H9 (cell line): ENCODE results near the gene IGDCC3. TPM values are rescaled to one million over a fixed set of nuclear protein-coding genes. Genes with fewer than 3 reads are reported as not detected.

Experiments used
- DNase-seq: peaks from one replicate; pipeline ENCODE4 v3.0.0-alpha.2; 2017
- H2AFZ ChIP-seq: one replicate; pipeline ENCODE4 v1.6.1; 2013; ENCODE audit warnings: mild to moderate bottlenecking, low read length, control low read depth, moderate library complexity
- H2AK5ac ChIP-seq: 2 replicates; pipeline ENCODE4 v1.6.1; 2013; ENCODE audit warnings: low read length, control low read depth, mixed read lengths; ENCODE audit not compliant: insufficient read length
- H2BK120ac ChIP-seq: one replicate; pipeline ENCODE4 v1.6.1; 2013; ENCODE audit warnings: low read depth, mild to moderate bottlenecking, low read length, control low read depth, inconsistent platforms; ENCODE audit not compliant: poor library complexity, severe bottlenecking
- H2BK12ac ChIP-seq: 2 replicates; pipeline ENCODE4 v1.6.1; 2013; ENCODE audit warnings: low read length, control low read depth, mixed read lengths, low read depth; ENCODE audit not compliant: insufficient read length
- H2BK15ac ChIP-seq: 2 replicates; pipeline ENCODE4 v1.6.1; 2013; ENCODE audit warnings: low read depth, low read length, control low read depth
- H2BK20ac ChIP-seq: one replicate; pipeline ENCODE4 v1.6.1; 2013; ENCODE audit warnings: low read depth, mild to moderate bottlenecking, low read length, control low read depth, inconsistent platforms; ENCODE audit not compliant: poor library complexity, severe bottlenecking
- H2BK5ac ChIP-seq: 2 replicates; pipeline ENCODE4 v1.6.1; 2013; ENCODE audit warnings: low read length, control low read depth, mixed read lengths; ENCODE audit not compliant: insufficient read length
- H3K14ac ChIP-seq: 2 replicates; pipeline ENCODE4 v1.6.1; 2013; ENCODE audit warnings: low read length, control low read depth; ENCODE audit not compliant: insufficient read depth
- H3K18ac ChIP-seq: 2 replicates; pipeline ENCODE4 v1.6.1; 2013; ENCODE audit warnings: low read depth, mild to moderate bottlenecking, mixed read lengths, low read length, control low read depth; ENCODE audit not compliant: insufficient read length
- H3K23ac ChIP-seq: 2 replicates; pipeline ENCODE4 v1.6.1; 2013; ENCODE audit warnings: low read length, control low read depth, mixed read lengths, low read depth; ENCODE audit not compliant: insufficient read length
- H3K23me2 ChIP-seq: 2 replicates; pipeline ENCODE4 v1.6.1; 2013; ENCODE audit warnings: low read depth, mild to moderate bottlenecking, mixed read lengths, low read length, control low read depth; ENCODE audit not compliant: insufficient read length, poor library complexity, severe bottlenecking
- H3K27ac ChIP-seq: 2 replicates; pipeline ENCODE4 v1.5.1; 2013; ENCODE audit warnings: low read length, control low read depth, mixed read lengths, low read depth; ENCODE audit not compliant: insufficient read length
- H3K27me3 ChIP-seq: 2 replicates; pipeline ENCODE4 v1.6.1; 2013; ENCODE audit warnings: low read length, control low read depth, inconsistent platforms; ENCODE audit not compliant: insufficient read depth
- H3K4ac ChIP-seq: 2 replicates; pipeline ENCODE4 v1.6.1; 2013; ENCODE audit warnings: low read depth, mild to moderate bottlenecking, control low read depth, inconsistent platforms, low read length, moderate library complexity
- H3K4me1 ChIP-seq: 2 replicates; pipeline ENCODE4 v1.6.1; 2013; ENCODE audit warnings: low read length, control low read depth, inconsistent platforms; ENCODE audit not compliant: insufficient read depth
- H3K4me2 ChIP-seq: 2 replicates; pipeline ENCODE4 v1.6.1; 2013; ENCODE audit warnings: low read length, control low read depth, mixed read lengths; ENCODE audit not compliant: insufficient read length, insufficient read depth
- H3K56ac ChIP-seq: 2 replicates; pipeline ENCODE4 v1.6.1; 2013; ENCODE audit warnings: low read depth, mild to moderate bottlenecking, mixed read lengths, low read length, control low read depth; ENCODE audit not compliant: insufficient read length
- H3K79me1 ChIP-seq: 2 replicates; pipeline ENCODE4 v1.6.1; 2013; ENCODE audit warnings: low read depth, mild to moderate bottlenecking, moderate library complexity, low read length, control low read depth, inconsistent platforms; ENCODE audit not compliant: insufficient read depth, poor library complexity, severe bottlenecking
- H3K79me2 ChIP-seq: 2 replicates; pipeline ENCODE4 v1.6.1; 2013; ENCODE audit warnings: low read length, control low read depth, inconsistent platforms; ENCODE audit not compliant: insufficient read depth
- H3K9ac ChIP-seq: 2 replicates; pipeline ENCODE4 v1.6.1; 2013; ENCODE audit warnings: low read length, control low read depth, mixed read lengths; ENCODE audit not compliant: insufficient read length; ENCODE audit errors: extremely low read depth
- H3K9me3 ChIP-seq: one replicate; pipeline ENCODE4 v1.6.1; 2013; ENCODE audit warnings: low read depth, low read length, inconsistent platforms; ENCODE audit not compliant: control insufficient read depth
- H3T11ph ChIP-seq: one replicate; pipeline ENCODE4 v1.6.1; 2013; ENCODE audit warnings: mild to moderate bottlenecking, low read length, control low read depth, inconsistent platforms
- H4K20me1 ChIP-seq: one replicate; pipeline ENCODE4 v1.6.1; 2013; ENCODE audit not compliant: control insufficient read depth, insufficient read length, insufficient read depth
- H4K5ac ChIP-seq: 2 replicates; pipeline ENCODE4 v1.6.1; 2013; ENCODE audit warnings: low read depth, mild to moderate bottlenecking, mixed read lengths, low read length, control low read depth; ENCODE audit not compliant: insufficient read length
- H4K8ac ChIP-seq: replicated peaks from 2 replicates; pipeline ENCODE4 v1.6.1; 2013; ENCODE audit warnings: low read length, control low read depth, mixed read lengths, low read depth; ENCODE audit not compliant: insufficient read length
- H4K91ac ChIP-seq: 2 replicates; pipeline ENCODE4 v1.6.1; 2013; ENCODE audit warnings: low read depth, mild to moderate bottlenecking, moderate library complexity, mixed read lengths, low read length, control low read depth; ENCODE audit not compliant: insufficient read length
- H3K27ac Mint-ChIP-seq, 3 experiments: 2 replicates in 2 of 3; 3 replicates in 1 of 3; pipeline ENCODE4 v1.8.0; 2020 to 2021; ENCODE audit warnings: mixed read lengths in 3 of 3, mild to moderate bottlenecking in 1 of 3, moderate library complexity in 1 of 3
- H3K27me3 Mint-ChIP-seq: 2 replicates; pipeline ENCODE4 v1.8.0; 2021; ENCODE audit warnings: low read depth, mild to moderate bottlenecking, moderate library complexity, mixed read lengths
- H3K36me3 Mint-ChIP-seq, 3 experiments: 2 replicates in 2 of 3; 3 replicates in 1 of 3; pipeline ENCODE4 v1.8.0; 2020 to 2021; ENCODE audit warnings: low read depth in 3 of 3, mixed read lengths in 3 of 3; ENCODE audit not compliant: insufficient read depth in 1 of 3
- H3K4me1 Mint-ChIP-seq, 2 experiments: 2 replicates each; pipeline ENCODE4 v1.8.0; 2020; ENCODE audit warnings: mixed read lengths in 2 of 2
- H3K4me3 Mint-ChIP-seq, 2 experiments: 2 replicates in 1 of 2; 3 replicates in 1 of 2; pipeline ENCODE4 v1.8.0; 2020 to 2021; ENCODE audit warnings: mild to moderate bottlenecking in 2 of 2, mixed read lengths in 2 of 2, moderate library complexity in 1 of 2
- H3K9me3 Mint-ChIP-seq, 2 experiments: 2 replicates in 1 of 2; 3 replicates in 1 of 2; pipeline ENCODE4 v1.8.0; 2020; ENCODE audit warnings: mild to moderate bottlenecking in 2 of 2, mixed read lengths in 2 of 2, moderate library complexity in 1 of 2
- CTCF ChIP-seq: fragments of 200-600 bp; sonication (generic); conservative IDR thresholded peaks from 3 replicates; pipeline ENCODE4 v1.8.0; 2021; ENCODE audit warnings: antibody characterized with exemption, mild to moderate bottlenecking
- WGBS: extraction: QIAGEN DNeasy Blood & Tissue Kit; methylation state at CpG from one replicate; pipeline ENCODE4 v1.1.7; 2013; ENCODE audit warnings: missing lambda C conversion rate, low lambda C conversion rate, mixed read lengths; ENCODE audit not compliant: insufficient read length; ENCODE audit errors: extremely low coverage; 5-methylcytosine and 5-hydroxymethylcytosine counted together
- total RNA-seq: library from RNA; stranded (reverse); gene quantifications from 2 replicates; pipeline ENCODE4 v1.2.1, GENCODE V29; 2021

IGDCC3 gene
- total RNA-seq, 1 experiment from 2014 or later = 18.9 TPM

DNA sequence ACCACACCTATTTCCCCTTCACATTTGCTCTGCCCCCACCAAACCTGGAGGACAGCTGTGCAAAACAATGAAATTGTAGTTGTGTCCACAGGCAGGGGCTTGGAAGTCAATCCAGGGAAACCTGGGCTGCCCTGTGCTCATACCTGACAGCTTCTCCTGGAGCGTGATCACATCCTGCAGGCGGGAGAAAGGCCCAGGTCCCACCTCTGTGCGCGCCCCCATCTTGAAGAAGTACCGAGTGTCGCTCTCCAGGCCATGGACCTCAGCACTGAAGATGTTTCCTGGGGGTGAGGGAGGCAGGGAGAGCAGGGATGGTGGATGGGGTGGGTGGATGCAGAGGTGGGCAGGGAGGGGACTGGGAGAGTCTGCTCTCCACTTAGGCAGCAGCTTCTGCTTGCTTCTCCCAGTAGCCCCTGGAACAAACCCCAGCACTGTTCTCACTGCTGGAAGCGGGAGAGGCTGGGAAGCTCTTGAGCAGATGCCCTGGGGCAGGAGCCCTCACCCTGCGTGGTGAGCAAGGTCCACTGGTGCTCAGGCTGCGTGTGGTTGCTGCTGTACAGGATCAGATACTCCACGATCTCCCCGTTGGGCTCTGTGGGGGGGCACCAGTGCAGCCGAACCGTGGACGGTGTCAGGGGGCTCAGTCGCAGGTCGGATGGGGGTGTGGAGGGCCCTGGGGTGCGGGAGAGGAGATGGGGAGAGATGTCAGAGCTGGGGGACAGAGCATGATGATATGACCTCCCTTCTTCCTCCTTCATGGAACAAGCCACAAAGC, 10.7 kb upstream of the IGDCC3 start:
- H3K27me3 ChIP-seq = no peaks in the 10 kb centered on the region
- no peaks in the 10 kb centered on the region for H4K20me1 ChIP-seq
- no peak overlapping the region for H3K4ac ChIP-seq
- H3K23ac ChIP-seq = no peak overlapping the region
- H3K9me3 Mint-ChIP-seq = no peaks in the 10 kb centered on the region
- H4K91ac ChIP-seq = no peak overlapping the region
- no peak overlapping the region for H4K5ac ChIP-seq
- no peak overlapping the region for H2AK5ac ChIP-seq
- no peak overlapping the region for H3K18ac ChIP-seq
- no peak overlapping the region for H2BK20ac ChIP-seq
- no peak for TF ChIP-seq CTCF
- no peak for DNase-seq
- peaks cover 12 to 39% of the 10 kb centered on the region in 2 experiments for H3K4me1 Mint-ChIP-seq
- H3K27ac Mint-ChIP-seq = no peak overlapping the region
- H3T11ph ChIP-seq = no peak overlapping the region
- no peak overlapping the region for H3K9ac ChIP-seq
- H3K56ac ChIP-seq = no peak overlapping the region
- no peak overlapping the region for H2BK15ac ChIP-seq
- no peaks in the 10 kb centered on the region for H3K27me3 Mint-ChIP-seq
- H3K79me2 ChIP-seq = no peaks in the 10 kb centered on the region
- H3K36me3 Mint-ChIP-seq = peaks cover 15 to 68% (median 50%) of the 10 kb centered on the region in 3 experiments; a peak in 6 of 7 replicates
- no peak overlapping the region for H4K8ac ChIP-seq
- no peak overlapping the region for H2BK5ac ChIP-seq
- no peak overlapping the region for H3K14ac ChIP-seq
- H3K4me1 ChIP-seq = 0 out of 2 replicates have a peak, but pooled peaks cover 3% of the 10 kb centered on the region
- H3K27ac ChIP-seq = no peak overlapping the region
- H3K4me2 ChIP-seq = no peak overlapping the region
- H3K79me1 ChIP-seq = no peaks in the 10 kb centered on the region
- H2AFZ ChIP-seq = no peak overlapping the region
- H2BK12ac ChIP-seq = no peak overlapping the region
- no peaks in the 10 kb centered on the region for H3K9me3 ChIP-seq
- no peak overlapping the region for H2BK120ac ChIP-seq
- no CpG with 5 or more reads among the region's 17 CpGs for whole genome bisulfite sequencing
- peaks cover 6% of the 10 kb centered on the region for H3K23me2 ChIP-seq
- no peak overlapping the region for H3K4me3 Mint-ChIP-seq
